Adrenal gland (tissue), 5 donors: ENCODE data around the gene RPP14.

Experiments
- POLR2A ChIP-seq, 2 donors: fragments of 450-650 bp; IDR thresholded peaks; one replicate each; pipeline ENCODE4 v1.6.1; 2017; ENCODE audit warnings: antibody characterized with exemption in 2 of 2, mild to moderate bottlenecking in 2 of 2, moderate library complexity in 1 of 2
- TF ChIP-seq, protein P1 (sequence below), 6 experiments: fragments of 450-650 bp in 4 of 6; fragments of 200-600 bp in 2 of 6; sonication (generic) in 1 of 6; IDR thresholded peaks; 1 replicate in 5 of 6; 2 replicates in 1 of 6; pipeline versions ENCODE4 v1.5.1 to v1.8.0; 2016 to 2021; ENCODE audit warnings: antibody characterized with exemption in 6 of 6, mild to moderate bottlenecking in 2 of 6, moderate library complexity in 1 of 6
- donor health status: DM: no; HTN: no; CAD: no.

DNA sequence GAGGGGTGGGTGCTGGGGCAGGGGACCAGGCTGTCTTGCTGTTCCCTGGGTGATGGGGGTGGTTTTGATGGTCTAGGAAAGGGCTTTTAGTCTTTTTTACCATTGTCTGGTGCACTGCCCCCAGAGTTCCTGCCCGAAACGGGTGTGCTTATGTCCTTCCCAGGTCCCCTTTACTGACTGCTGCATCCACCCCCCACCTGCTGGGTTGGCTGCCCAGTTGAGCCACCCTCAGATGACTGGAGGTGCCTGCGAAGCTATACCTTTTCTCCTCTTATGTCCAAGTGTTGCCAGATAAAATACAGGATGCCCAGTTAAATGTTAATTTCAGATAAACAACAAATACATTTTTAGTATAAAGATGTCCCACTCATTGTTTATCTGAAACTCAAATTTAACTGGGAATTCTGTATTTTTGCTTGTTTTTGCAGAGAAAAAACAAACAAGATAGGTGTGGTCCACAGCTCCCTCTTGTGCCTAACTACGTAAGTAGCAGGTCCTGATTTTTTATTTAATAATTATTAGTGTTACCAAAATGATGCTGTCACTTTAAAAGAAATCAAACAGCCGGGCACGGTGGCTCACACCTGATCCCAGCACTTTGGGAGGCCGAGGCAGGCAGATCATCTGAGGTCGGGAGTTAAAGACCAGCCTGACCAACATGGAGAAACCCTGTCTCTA is 6.1 kb upstream of the RPP14 start:
- no peak for TF ChIP-seq POLR2A (IDR thresholded peaks at IDR 0.05)
- TF ChIP-seq, protein P1, sequence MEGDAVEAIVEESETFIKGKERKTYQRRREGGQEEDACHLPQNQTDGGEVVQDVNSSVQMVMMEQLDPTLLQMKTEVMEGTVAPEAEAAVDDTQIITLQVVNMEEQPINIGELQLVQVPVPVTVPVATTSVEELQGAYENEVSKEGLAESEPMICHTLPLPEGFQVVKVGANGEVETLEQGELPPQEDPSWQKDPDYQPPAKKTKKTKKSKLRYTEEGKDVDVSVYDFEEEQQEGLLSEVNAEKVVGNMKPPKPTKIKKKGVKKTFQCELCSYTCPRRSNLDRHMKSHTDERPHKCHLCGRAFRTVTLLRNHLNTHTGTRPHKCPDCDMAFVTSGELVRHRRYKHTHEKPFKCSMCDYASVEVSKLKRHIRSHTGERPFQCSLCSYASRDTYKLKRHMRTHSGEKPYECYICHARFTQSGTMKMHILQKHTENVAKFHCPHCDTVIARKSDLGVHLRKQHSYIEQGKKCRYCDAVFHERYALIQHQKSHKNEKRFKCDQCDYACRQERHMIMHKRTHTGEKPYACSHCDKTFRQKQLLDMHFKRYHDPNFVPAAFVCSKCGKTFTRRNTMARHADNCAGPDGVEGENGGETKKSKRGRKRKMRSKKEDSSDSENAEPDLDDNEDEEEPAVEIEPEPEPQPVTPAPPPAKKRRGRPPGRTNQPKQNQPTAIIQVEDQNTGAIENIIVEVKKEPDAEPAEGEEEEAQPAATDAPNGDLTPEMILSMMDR (IDR thresholded peaks at IDR 0.05): peak; percentile 48 to 80 (median 72)
